IMR-90 (cell line): ENCODE data around the gene LPGAT1. TPM values are rescaled to one million over a fixed set of nuclear protein-coding genes. Genes with fewer than 3 reads are reported as not detected.

Experiments
- ATAC-seq: fragments of 200-7000 bp; cut with Tn5 transposase; 2 replicates; pipeline ENCODE4 v1.9.1; 2020; ENCODE audit warnings: low read depth, mild to moderate bottlenecking, moderate library complexity
- Bru-seq: library from RNA; stranded (reverse); fragments of 400-500 nt; gene quantifications from one replicate; lab custom pipeline; 2021; lab: Mats Ljungman, UMichigan
- BruChase-seq, 2 experiments: library from RNA; stranded (reverse); fragments of 400-500 nt; gene quantifications; one replicate each; lab custom pipeline; 2021; lab: Mats Ljungman, UMichigan
- BruUV-seq: library from RNA; stranded (reverse); fragments of 400-500 nt; replicated peaks from 2 replicates; lab custom pipeline; 2021; lab: Mats Ljungman, UMichigan
- CTCF ChIA-PET: fragments of 300-600 bp; formaldehyde crosslinking; extraction: SDS; loops from one replicate; lab custom pipeline; 2021; ENCODE audit warnings: antibody characterized with exemption; lab: Yijun Ruan, JAX
- POLR2A ChIA-PET: fragments of 300-600 bp; sonication (Branson Sonifier 250); formaldehyde crosslinking; loops from one replicate; lab custom pipeline; 2022; ENCODE audit warnings: antibody characterized with exemption; ENCODE audit not compliant: unreplicated experiment; lab: Charles Lee
- DNase-seq: peaks from one replicate; pipeline ENCODE4 v3.0.0; 2013
- H2AFZ ChIP-seq: replicated peaks from 2 replicates; pipeline ENCODE3; 2013; ENCODE audit warnings: low read length, mild to moderate bottlenecking; ENCODE audit not compliant: poor library complexity
- H2AK5ac ChIP-seq: 2 replicates; pipeline ENCODE4 v1.6.1; 2013; ENCODE audit warnings: low read depth, low read length, inconsistent platforms
- H2AK9ac ChIP-seq: replicated peaks from 2 replicates; pipeline ENCODE3; 2013; ENCODE audit warnings: mild to moderate bottlenecking, low read depth, low read length, moderate library complexity; ENCODE audit not compliant: poor library complexity
- H2BK120ac ChIP-seq: 2 replicates; pipeline ENCODE4 v1.6.1; 2013; ENCODE audit warnings: low read depth, low read length, inconsistent platforms
- H2BK15ac ChIP-seq: 3 replicates; pipeline ENCODE4 v1.6.1; 2013; ENCODE audit warnings: low read depth, low read length, inconsistent platforms
- H2BK20ac ChIP-seq: 2 replicates; pipeline ENCODE4 v1.6.1; 2013; ENCODE audit warnings: low read depth, mild to moderate bottlenecking, inconsistent platforms, low read length, moderate library complexity
- H2BK5ac ChIP-seq: 2 replicates; pipeline ENCODE4 v1.6.1; 2013; ENCODE audit warnings: mild to moderate bottlenecking, low read depth, low read length, inconsistent platforms; ENCODE audit not compliant: poor library complexity, severe bottlenecking
- H3K14ac ChIP-seq: replicated peaks from 2 replicates; pipeline ENCODE4 v1.6.1; 2013; ENCODE audit warnings: low read depth, low read length, inconsistent platforms
- H3K18ac ChIP-seq: 2 replicates; pipeline ENCODE4 v1.6.1; 2013; ENCODE audit warnings: low read depth, low read length, control low read depth
- H3K23ac ChIP-seq: 2 replicates; pipeline ENCODE4 v1.6.1; 2013; ENCODE audit warnings: low read depth, low read length, inconsistent platforms
- H3K27ac ChIP-seq: 2 replicates; pipeline ENCODE4 v1.5.1; 2013; ENCODE audit warnings: mild to moderate bottlenecking, control low read depth, low read length; ENCODE audit not compliant: insufficient read depth
- H3K27me3 ChIP-seq: 2 replicates; pipeline ENCODE4 v1.6.1; 2013; ENCODE audit warnings: low read length; ENCODE audit not compliant: control insufficient read depth, insufficient read depth
- H3K36me3 ChIP-seq: 2 replicates; pipeline ENCODE4 v1.6.1; 2013; ENCODE audit warnings: low read length, mixed read lengths; ENCODE audit not compliant: control insufficient read depth, insufficient read depth
- H3K4ac ChIP-seq: 2 replicates; pipeline ENCODE4 v1.6.1; 2013; ENCODE audit warnings: low read depth, low read length, inconsistent platforms
- H3K4me1 ChIP-seq: 2 replicates; pipeline ENCODE4 v1.6.1; 2013; ENCODE audit warnings: low read length, mixed read lengths; ENCODE audit not compliant: control insufficient read depth, insufficient read depth
- H3K4me2 ChIP-seq: 2 replicates; pipeline ENCODE4 v1.6.1; 2013; ENCODE audit warnings: low read depth, mild to moderate bottlenecking, control low read depth, low read length, moderate library complexity
- H3K4me3 ChIP-seq: 2 replicates; pipeline ENCODE4 v1.5.1; 2013; ENCODE audit warnings: low read depth, mild to moderate bottlenecking, control low read depth, low read length, moderate library complexity; ENCODE audit not compliant: insufficient read depth
- H3K56ac ChIP-seq: 2 replicates; pipeline ENCODE4 v1.6.1; 2013; ENCODE audit warnings: low read length, inconsistent platforms; ENCODE audit not compliant: insufficient read depth; ENCODE audit errors: extremely low read depth
- H3K79me1 ChIP-seq, 2 experiments: 2 replicates each; pipeline ENCODE4 v1.6.1; 2013; ENCODE audit warnings: low read length in 2 of 2, inconsistent platforms in 1 of 2, low read depth in 1 of 2
- H3K9ac ChIP-seq: 2 replicates; pipeline ENCODE4 v1.6.1; 2013; ENCODE audit warnings: low read depth, low read length, control low read depth
- H3K9me1 ChIP-seq: 2 replicates; pipeline ENCODE4 v1.6.1; 2013; ENCODE audit warnings: low read length, inconsistent platforms; ENCODE audit not compliant: insufficient read depth
- H3K9me3 ChIP-seq: 2 replicates; pipeline ENCODE4 v1.6.1; 2013; ENCODE audit warnings: low read length; ENCODE audit not compliant: control insufficient read depth, insufficient read depth
- H4K20me1 ChIP-seq: 2 replicates; pipeline ENCODE4 v1.6.1; 2013; ENCODE audit warnings: low read length, inconsistent platforms; ENCODE audit not compliant: insufficient read depth
- H4K5ac ChIP-seq: 2 replicates; pipeline ENCODE4 v1.6.1; 2013; ENCODE audit warnings: mild to moderate bottlenecking, low read depth, low read length, control low read depth
- H4K8ac ChIP-seq, 2 experiments: 2 replicates each; pipeline ENCODE4 v1.6.1; 2013; ENCODE audit warnings: low read depth in 2 of 2, low read length in 2 of 2, control low read depth in 1 of 2, inconsistent platforms in 1 of 2
- H4K91ac ChIP-seq: 2 replicates; pipeline ENCODE4 v1.6.1; 2013; ENCODE audit warnings: low read depth, low read length, inconsistent platforms; ENCODE audit not compliant: insufficient read depth
- BHLHE40 ChIP-seq: fragments of 150-350 bp; IDR thresholded peaks from 2 replicates; pipeline ENCODE4 v1.6.1; 2016; ENCODE audit warnings: mild to moderate bottlenecking, low read depth, low read length
- CTCF ChIP-seq: conservative IDR thresholded peaks from 2 replicates; pipeline ENCODE4 v1.5.1; 2012; ENCODE audit warnings: mild to moderate bottlenecking, low read depth, low read length, improper control_type of control experiment
- MAZ ChIP-seq: IDR thresholded peaks from 2 replicates; pipeline ENCODE4 v1.6.1; 2012; ENCODE audit warnings: low read depth, mild to moderate bottlenecking, low read length, improper control_type of control experiment, moderate library complexity, borderline replicate concordance
- MXI1 ChIP-seq: IDR thresholded peaks from 2 replicates; pipeline ENCODE4 v1.6.1; 2012; ENCODE audit warnings: low read depth, mild to moderate bottlenecking, low read length, moderate library complexity, borderline replicate concordance
- NFE2L2 ChIP-seq: fragments of 150-350 bp; IDR thresholded peaks from 2 replicates; pipeline ENCODE4 v1.6.1; 2016; ENCODE audit warnings: low read depth, mild to moderate bottlenecking, low read length
- POLR2A ChIP-seq: IDR thresholded peaks from 2 replicates; pipeline ENCODE4 v1.6.1; 2012; ENCODE audit warnings: mild to moderate bottlenecking, low read depth, low read length
- RAD21 ChIP-seq: IDR thresholded peaks from 2 replicates; pipeline ENCODE4 v1.6.1; 2012; ENCODE audit warnings: low read length, improper control_type of control experiment
- RCOR1 ChIP-seq: IDR thresholded peaks from 2 replicates; pipeline ENCODE4 v1.6.1; 2012; ENCODE audit warnings: mild to moderate bottlenecking, low read length, improper control_type of control experiment; ENCODE audit not compliant: insufficient replicate concordance
- SMC3 ChIP-seq: fragments of 150-350 bp; IDR thresholded peaks from 2 replicates; pipeline ENCODE4 v1.6.1; 2016; ENCODE audit warnings: low read depth, mild to moderate bottlenecking, antibody characterized with exemption, low read length, moderate library complexity
- WGBS, 2 experiments: methylation state at CpG; one replicate each; pipeline versions ENCODE4 v1.1.5 to v1.1.7; 2013; ENCODE audit warnings: missing lambda C conversion rate in 2 of 2; ENCODE audit not compliant: insufficient read length in 1 of 2; ENCODE audit errors: extremely low coverage in 2 of 2; 5-methylcytosine and 5-hydroxymethylcytosine counted together
- dilution Hi-C: fragments of 300-500 bp; cut with HindIII; formaldehyde crosslinking; loops from one replicate; pipeline ENCODE4 v1.14.3; 2018; ENCODE audit warnings: low sequenced_read_pairs; ENCODE audit not compliant: unreplicated experiment
- in situ Hi-C: fragments of 300-500 bp; cut with MboI; formaldehyde crosslinking; loops from 3 replicates; pipeline ENCODE4 v1.14.3; 2019; ENCODE audit warnings: low sequenced_read_pairs, inconsistent platforms, mixed read lengths
- intact Hi-C: fragments of 100-400 bp; cut with micrococcal nuclease; formaldehyde crosslinking; loops from 2 replicates; pipeline ENCODE4 v1.10.0; 2022
- long read RNA-seq: library from polyadenylated mRNA; unstranded; transcript quantifications from one replicate; pipeline ENCODE4 v2.0.0, GENCODE V29; 2021; ENCODE audit not compliant: unreplicated experiment
- polyA plus RNA-seq, 3 experiments: library from polyadenylated mRNA; depleted of rRNA; stranded (reverse); fragments of >200 nt; gene quantifications; 2 replicates each; pipeline ENCODE4 v1.2.3, GENCODE V29; 2012; ENCODE audit warnings: low replicate concordance in 1 of 3
- total RNA-seq: library from RNA; depleted of rRNA; stranded (reverse); fragments of >200 nt; gene quantifications from 2 replicates; pipeline ENCODE4 v1.2.3, GENCODE V29; 2012; rRNA removed
- TF ChIP-seq, protein P1 (sequence below): fragments of 150-350 bp; IDR thresholded peaks from 2 replicates; pipeline ENCODE4 v1.6.1; 2017; ENCODE audit warnings: mild to moderate bottlenecking, antibody characterized with exemption, low read length, low read depth

The LPGAT1 gene
- 13.6 and 25.6 TPM in 2 replicates for total RNA-seq
- polyA plus RNA-seq (2012; rRNA removed), result 6.7 and 7.2 TPM in 2 replicates
- 1.1 and 2.6 TPM in 2 replicates for polyA plus RNA-seq (2012; cell fraction: cytosol; rRNA removed)
- 1.9 and 7.3 TPM in 2 replicates for polyA plus RNA-seq (2012; cell fraction: nucleus; rRNA removed; ENCODE audit: low replicate concordance)
- percentile 83 among the genes with signal in this experiment for Bru-seq, nascent RNA
- percentile 92 among the genes with signal in this experiment for BruChase-seq, experiment 1, labeled RNA remaining after a 6-hour chase
- percentile 93 among the genes with signal in this experiment for BruChase-seq, experiment 2, labeled RNA remaining after a 2-hour chase
- long read RNA-seq, partial matches to known transcripts, result 19 of 42 reads
- long read RNA-seq, other reads (novel, unspliced or antisense), result 23 of 42 reads

DNA sequence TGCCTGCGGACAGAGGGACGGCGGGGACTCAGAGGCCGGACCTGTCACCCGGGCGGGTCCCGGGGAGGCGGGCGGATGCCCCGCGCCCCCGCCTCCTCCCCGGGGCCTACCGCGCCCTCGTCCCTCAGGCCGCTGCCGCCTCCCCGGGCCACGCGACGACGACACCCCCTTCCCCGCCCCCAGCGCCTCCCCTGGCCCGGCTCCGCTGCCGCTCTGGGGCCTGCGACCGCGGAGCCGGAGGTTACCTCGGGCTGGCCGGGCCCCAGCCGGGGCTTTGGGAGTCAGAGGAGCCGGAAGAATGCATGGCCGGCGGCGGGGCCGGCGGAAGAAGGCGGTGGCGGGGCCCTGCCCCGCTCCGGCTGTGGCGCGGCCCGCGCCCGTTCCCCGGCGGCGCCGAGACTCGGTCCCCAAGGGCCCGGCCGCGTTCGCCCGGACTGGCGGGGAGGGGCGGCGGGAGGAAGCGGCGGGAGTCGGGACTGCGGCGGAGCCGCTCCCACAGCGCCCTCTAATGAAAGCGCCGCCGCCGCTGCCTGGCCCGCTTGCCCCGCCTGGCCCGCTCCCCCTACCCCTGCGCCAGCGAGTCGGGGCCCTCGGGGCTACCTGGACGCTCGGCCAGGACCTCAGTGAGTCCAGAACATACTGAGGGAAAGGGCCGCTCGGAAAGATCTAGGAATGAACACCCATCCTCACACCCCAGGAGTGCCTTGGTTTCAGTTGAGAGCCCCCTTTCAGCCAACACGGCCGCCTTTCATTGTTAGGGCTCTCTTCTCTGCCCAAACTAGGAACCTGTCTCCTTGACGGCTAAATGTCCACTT is at the start of gene LPGAT1:
TSS of gene LPGAT1 (minus strand) at position 436 of the 815 bp plus-strand sequence. CDS start 1,467 bp downstream, outside the sequence.
- peak within 1 kb of the TSS; percentile 27; the same call in 1 of the 2 replicates for H2AK5ac ChIP-seq
- H4K20me1 ChIP-seq, result 0 out of 2 replicates have a peak, but pooled peaks cover 7% of the 10 kb centered on the region
- in situ Hi-C loops (no loop called here), intact Hi-C loops (loop anchor here (1.0 to 5.0 kb wide), 3 partner anchors 132 to 202 kb away; no protein-coding TSS in a partner anchor), dilution Hi-C loops (no loop called here)
- H4K8ac ChIP-seq, result peak within 1 kb of the TSS; percentile 66 to 80
- 1% methylated on average over 34 of the region's 88 CpGs; no CpG with 5 or more reads in 1 of the 2 experiments for WGBS, 2 experiments
- TF ChIP-seq NFE2L2 (no peak), BHLHE40 (no peak), RCOR1 (no peak), POLR2A (peak; percentile 56), MXI1 (peak; percentile 10; the same call in 1 of the 2 replicates), RAD21 (peak; percentile 45), MAZ (peak; percentile 60; the same call in 1 of the 2 replicates), CTCF (peak; percentile 69), SMC3 (no peak)
- TF ChIP-seq, protein P1, sequence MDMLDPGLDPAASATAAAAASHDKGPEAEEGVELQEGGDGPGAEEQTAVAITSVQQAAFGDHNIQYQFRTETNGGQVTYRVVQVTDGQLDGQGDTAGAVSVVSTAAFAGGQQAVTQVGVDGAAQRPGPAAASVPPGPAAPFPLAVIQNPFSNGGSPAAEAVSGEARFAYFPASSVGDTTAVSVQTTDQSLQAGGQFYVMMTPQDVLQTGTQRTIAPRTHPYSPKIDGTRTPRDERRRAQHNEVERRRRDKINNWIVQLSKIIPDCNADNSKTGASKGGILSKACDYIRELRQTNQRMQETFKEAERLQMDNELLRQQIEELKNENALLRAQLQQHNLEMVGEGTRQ, result no peak
- H3K27ac ChIP-seq, result peak within 1 kb of the TSS; percentile 39
- peak within 1 kb of the TSS; percentile 76 for H3K9ac ChIP-seq
- H3K18ac ChIP-seq, result peak within 1 kb of the TSS; percentile 37; the same call in 1 of the 2 replicates
- H3K4me2 ChIP-seq, result peak within 1 kb of the TSS; percentile 100
- no TSS peak for BruUV-seq
- peaks cover 12% of the 10 kb centered on the region for H3K4me1 ChIP-seq
- peaks cover 10 to 16% of the 10 kb centered on the region in 2 experiments; a peak in 3 of 4 replicates for H3K79me1 ChIP-seq
- peak within 1 kb of the TSS; percentile 25 for H2BK5ac ChIP-seq
- peak within 1 kb of the TSS; percentile 92 for H2AFZ ChIP-seq
- no peaks in the 10 kb centered on the region for H3K9me1 ChIP-seq
- CTCF ChIA-PET, result no interaction called here
- peak within 1 kb of the TSS; percentile 67 for H3K4ac ChIP-seq
- H2AK9ac ChIP-seq, result peak within 1 kb of the TSS; percentile 76
- DNase-seq, result peak; percentile 52
- H3K14ac ChIP-seq, result peak within 1 kb of the TSS; percentile 72
- H3K23ac ChIP-seq, result peak within 1 kb of the TSS; percentile 74
- no peaks in the 10 kb centered on the region for H3K9me3 ChIP-seq
- H3K36me3 ChIP-seq, result no peaks in the 10 kb centered on the region; the same call in 1 of the 2 replicates
- H2BK120ac ChIP-seq, result peak within 1 kb of the TSS; percentile 75
- no peak within 1 kb of the TSS for H2BK20ac ChIP-seq
- H4K91ac ChIP-seq, result peak within 1 kb of the TSS; percentile 43
- H4K5ac ChIP-seq, result peak within 1 kb of the TSS; percentile 71
- POLR2A ChIA-PET, result no interaction called here
- H3K56ac ChIP-seq, result peak within 1 kb of the TSS; percentile 71; the same call in 1 of the 2 replicates
- peak; percentile 91 for ATAC-seq
- no peaks in the 10 kb centered on the region for H3K27me3 ChIP-seq
- H2BK15ac ChIP-seq, result peak within 1 kb of the TSS; percentile 45; the same call in 1 of the 3 replicates
- peak within 1 kb of the TSS; percentile 81 for H3K4me3 ChIP-seq
